Camera-type eye (tissue), 1 donor: ENCODE measurements around the gene MAMSTR. TPM values are rescaled to one million over a fixed set of nuclear protein-coding genes. Genes with fewer than 3 reads are reported as not detected.

Experiments
- total RNA-seq: library from RNA; depleted of rRNA; stranded (reverse); fragments of >200 nt; gene quantifications from one replicate; pipeline ENCODE4 v1.2.3, GENCODE V29; 2014

The MAMSTR gene, protein sequence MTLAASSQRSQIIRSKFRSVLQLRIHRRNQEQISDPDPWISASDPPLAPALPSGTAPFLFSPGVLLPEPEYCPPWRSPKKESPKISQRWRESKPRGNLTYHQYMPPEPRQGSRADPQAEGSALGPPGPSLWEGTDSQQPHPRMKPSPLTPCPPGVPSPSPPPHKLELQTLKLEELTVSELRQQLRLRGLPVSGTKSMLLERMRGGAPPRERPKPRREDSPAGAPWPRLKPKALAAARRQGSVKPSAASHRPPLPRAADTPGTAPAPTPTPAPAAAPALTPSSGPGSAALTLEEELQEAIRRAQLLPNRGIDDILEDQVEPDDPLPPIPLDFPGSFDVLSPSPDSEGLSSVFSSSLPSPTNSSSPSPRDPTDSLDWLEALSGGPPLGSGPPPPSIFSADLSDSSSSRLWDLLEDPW
- total RNA-seq: 4.2 TPM

DNA sequence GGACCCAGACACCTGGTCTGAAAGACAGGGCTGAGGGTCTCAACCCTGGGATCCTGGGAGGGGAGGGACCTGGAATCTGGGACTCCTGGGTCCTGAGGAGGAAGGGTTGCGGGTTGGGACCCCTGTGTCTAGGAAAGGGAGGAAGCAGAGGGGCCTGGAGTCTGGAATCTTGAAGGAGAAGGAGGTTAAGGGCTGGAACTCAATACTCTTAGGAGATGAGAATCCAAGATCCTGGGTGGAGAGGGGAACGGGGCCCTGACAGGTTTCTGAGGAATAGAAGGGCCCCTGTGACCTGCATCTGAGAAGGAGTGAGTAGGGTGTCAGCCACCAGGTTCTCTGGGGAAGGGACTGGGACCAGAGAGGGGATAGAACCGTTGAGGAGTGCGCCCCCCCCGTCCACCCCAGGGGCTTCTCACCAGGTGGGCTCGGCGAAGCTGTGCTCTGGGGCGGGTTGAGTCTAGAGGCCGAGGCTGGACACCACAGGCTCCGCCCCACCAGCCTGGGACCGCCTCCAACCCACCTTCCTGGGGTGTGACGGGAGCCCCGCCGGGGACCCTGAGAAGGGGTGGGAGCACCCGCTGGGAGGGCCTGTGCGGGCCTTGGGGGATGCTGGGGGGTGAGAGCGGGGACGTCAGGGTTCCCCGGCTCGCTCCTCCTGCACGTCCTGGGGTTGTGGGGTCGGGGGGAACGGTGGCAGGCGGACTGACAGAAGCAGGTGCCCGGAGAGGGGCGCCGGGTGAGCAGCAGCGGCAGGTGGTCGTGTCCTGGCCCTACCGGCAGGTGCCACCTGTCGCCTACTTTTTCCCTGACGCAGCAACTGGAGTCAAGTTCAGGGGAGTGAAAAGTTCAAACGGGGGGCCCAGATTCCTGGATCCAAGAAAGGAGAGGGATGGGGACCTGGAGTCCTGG is at the start of gene MAMSTR:
MAMSTR (minus strand) TSS at position 463 of the 909 bp plus-strand sequence. CDS start 694 bp downstream, outside the sequence.

DNA sequence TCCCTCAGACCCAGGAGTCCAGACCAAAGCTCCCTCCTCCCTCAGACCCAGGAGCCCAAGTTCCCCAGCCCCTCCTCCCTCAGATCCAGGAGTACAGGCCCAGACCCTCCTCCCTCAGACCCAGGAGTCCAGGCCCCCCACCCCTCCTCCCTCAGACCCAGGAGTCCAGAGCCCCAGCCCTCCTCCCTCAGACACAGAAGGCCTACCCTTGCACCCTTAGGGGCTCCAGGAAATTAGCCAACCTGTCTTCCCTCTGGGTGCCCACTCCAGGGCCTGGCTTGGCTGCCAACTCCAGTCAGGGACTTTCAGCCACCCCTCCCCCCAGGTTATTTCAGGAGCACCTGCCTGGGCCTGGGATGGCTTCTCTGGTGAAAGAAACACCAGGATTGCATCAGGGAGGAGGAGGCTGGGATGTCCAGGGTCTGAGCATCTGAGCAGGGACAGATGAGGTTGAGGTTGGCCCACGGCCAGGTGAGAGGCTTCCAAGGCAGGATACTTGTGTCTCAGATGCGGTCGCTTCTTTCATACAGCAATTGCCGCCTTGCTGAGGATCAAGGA is 35.6 kb upstream of the MAMSTR start, which contains the start of gene FGF21:
FGF21 (plus strand) TSS at position 441 of the 558 bp plus-strand sequence. CDS start 713 bp downstream, outside the sequence.

DNA sequence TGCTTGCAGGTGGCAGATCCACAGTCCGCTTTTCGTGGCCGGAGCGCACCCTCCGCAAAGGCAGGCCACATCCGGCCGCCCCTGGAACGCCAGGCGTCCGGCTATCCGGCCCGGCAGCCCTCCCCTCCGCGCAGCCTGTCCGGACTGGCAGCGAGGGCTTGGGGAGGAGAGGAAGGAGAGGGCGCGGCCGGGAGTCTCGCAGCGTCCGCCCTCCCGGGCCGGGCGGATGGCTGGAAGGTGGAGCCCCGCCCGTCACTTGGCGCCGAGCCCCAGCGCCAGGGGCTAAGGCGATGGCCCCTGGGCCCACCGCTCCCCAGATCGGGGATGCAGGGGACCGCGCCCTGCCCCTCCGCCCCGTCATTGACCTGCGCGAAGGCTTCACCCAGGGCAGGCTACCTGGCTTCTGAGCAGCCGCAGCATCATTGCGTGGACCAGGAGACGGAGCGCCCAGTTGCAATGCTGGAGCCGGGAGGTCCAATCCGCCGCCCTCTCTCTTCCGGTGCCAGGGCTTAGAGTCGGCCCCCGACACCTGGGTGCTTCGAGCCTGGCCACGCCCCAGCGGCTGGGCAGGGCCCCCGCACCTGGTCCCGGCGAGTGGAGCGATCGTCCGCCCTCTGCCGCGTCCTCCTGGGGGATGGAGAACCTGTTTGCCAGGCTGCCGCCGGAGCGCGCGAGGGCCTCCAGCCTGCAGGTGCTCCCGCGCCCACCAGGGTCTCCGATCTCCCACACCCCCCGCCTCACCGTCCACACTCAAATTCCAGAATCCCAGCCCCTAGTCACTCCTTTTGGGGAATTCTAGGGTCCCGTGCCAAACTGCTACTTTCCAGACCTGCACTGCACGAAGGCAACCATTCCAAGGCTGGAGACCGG is 33.2 kb upstream of the MAMSTR start, which contains the start of gene FUT1:
FUT1 (minus strand) TSS at position 146 of the 870 bp plus-strand sequence. CDS start 1,360 bp downstream, outside the sequence.

DNA sequence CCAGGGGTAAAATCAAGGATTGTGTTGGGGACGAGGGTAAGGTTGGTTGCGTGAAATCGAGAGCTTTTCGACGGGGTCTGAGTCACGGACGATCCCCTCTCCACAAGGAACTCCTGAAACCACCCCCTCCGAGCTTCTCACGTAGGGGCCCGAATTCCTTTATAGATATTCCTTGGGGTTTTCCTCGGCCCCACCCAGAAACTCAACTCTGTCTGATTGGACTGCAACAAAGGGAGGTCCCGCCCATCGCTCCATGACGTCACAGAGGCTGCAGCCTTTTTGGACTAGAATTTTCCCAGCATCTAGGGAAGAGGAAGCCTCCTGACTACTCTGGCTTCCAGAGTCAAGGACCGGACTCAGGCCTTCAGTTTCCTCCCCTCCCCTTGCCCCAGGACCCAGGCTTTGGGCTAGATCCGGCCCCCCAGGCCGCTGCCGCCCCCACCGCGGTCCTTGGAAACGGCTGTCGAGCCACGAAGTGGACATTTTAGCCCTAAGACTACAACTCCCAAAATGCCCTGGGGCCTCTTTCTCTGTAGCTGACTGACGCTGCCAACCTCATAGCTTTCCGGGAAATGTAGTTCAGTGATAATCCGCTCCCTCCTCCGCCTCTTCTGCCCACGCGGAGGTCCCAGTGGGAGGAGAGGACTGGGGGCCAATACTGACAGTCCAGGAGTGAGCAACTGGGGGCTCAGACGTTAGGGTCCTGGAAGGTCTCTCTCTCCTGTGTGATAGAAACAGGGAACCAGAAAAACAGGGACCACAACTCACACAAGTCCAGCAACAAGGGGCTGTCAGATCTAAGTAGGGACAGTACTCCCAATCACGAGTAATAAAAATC is 27.4 kb upstream of the MAMSTR start, which contains the start of gene IZUMO1:
IZUMO1 (minus strand) TSS at position 172 of the 838 bp plus-strand sequence. CDS start 1,050 bp downstream, outside the sequence.

DNA sequence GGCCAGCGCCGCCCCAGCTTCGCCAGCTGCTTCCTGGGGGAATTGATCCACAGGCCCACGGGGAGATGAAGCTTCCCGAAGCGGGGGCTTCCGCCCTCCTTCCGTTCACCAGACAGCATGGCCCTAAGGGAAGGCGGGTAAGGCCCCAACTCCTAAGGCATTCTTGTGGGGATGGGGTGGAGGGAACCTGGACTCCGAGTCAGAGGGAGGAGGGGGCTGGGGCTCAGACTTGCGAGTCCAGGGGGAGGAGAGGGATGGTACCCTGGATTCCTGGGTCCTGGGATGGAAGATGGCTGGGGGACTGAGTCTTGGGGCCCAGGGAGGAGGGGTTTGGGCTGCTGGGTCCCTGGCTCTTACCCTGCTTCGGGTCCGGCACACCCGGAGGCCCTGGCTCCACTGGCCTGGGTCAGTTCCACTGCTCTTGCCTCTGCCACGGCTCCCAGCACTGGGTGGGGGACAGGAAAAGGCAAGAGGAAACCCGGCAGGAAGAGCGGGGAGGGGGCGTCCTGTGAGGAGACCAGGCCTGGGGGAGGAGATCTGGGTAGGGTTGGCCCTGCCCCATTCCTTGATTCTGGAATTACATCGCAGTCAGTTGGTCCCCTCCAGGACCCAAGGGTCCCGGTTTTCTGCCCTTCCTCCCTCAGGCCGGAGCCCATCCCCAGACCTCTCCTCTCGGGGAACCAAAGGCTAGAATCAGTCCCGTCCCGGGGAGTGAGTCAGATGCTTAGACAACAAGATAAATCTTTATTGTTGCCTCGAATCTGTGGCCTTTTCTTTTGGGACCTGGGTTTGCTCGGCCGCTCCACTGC is 20.8 kb upstream of the MAMSTR start, which contains the start of gene RASIP1:
RASIP1 (minus strand) TSS at position 447 of the 809 bp plus-strand sequence; CDS start at position 119, 328 bp downstream.

DNA sequence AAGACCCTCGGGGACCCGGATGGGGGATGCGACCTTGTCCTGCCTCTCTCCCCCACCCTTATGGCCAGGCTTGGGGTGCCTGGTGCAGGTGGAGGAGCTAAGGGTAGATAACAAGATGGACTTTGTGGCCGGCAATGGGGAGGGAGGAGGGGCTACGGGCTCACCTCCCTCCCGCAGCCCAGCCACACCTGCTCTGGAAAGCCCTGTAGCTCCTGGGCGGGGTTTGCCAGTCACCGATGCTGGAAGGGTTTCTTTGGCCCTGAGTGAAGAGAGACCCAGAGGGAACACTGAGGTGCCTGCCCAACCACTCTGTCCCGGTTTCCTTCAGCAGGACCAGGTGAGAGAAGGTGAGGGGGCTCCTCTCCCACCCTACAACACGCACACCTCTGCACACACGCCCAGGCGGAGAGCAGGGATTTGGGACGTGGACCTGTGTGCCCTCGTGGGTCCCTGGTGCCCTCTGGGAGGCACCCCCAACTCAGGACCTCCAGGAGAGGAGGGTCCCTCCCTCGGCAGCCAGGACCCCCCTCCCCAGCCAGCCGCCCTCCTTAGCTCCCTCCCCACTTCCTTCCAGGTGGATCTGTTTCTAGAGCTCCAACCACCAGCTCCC is 23.7 kb downstream of the MAMSTR start, which contains the start of gene FUT2:
FUT2 (plus strand) TSS at position 229 of the 610 bp plus-strand sequence. CDS start 6,986 bp downstream, outside the sequence.

DNA sequence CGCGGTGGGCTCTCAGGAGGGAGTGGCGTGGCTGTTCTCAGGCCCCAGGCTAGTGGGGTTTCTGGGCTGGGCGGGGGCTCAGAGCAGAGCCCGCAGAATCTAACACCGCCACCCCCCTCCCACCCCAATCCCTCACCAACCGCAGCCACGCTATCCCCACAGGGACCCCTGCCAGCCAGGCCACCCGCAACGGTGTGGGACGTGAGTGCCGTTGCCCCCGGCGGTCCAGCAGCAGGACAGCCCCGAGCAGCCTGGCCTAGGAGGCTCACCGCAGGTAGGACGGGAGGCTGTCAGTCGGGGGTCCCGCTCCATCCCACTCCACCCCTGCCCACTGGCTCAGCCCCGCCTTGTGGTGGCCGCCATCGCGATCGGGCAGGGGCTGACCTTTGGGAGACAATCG is 46.5 kb downstream of the MAMSTR start, which contains the start of gene NTN5:
NTN5 (minus strand) TSS at position 24 of the 400 bp plus-strand sequence. CDS start 2,031 bp downstream, outside the sequence.

Other genes starting within 250 kb of the MAMSTR start
- gene LMTK3, start 207.9 kb downstream of the MAMSTR start, total RNA-seq: 6.1 TPM
- gene SULT2B1, start 167.6 kb downstream of the MAMSTR start, total RNA-seq: 1.1 TPM
- gene SPACA4, start 113.0 kb downstream of the MAMSTR start, total RNA-seq: not detected
- gene FAM83E, start 104.6 kb downstream of the MAMSTR start, total RNA-seq: 1.4 TPM
- gene RPL18, start 100.5 kb downstream of the MAMSTR start, total RNA-seq: 1,106 TPM
- 12.5 TPM for gene SPHK2, start 100.2 kb downstream of the MAMSTR start, total RNA-seq
- gene DBP, start 82.3 kb downstream of the MAMSTR start, total RNA-seq: 26.7 TPM
- gene CA11, start 73.5 kb downstream of the MAMSTR start, total RNA-seq: 6.4 TPM
- 1.6 TPM for gene NTN5, start 46.7 kb downstream of the MAMSTR start, total RNA-seq
- 0.44 TPM for gene FUT2, start 23.8 kb downstream of the MAMSTR start, total RNA-seq
- gene RASIP1, start 20.9 kb upstream of the MAMSTR start, total RNA-seq: 11.4 TPM
- not detected for gene IZUMO1, start 27.2 kb upstream of the MAMSTR start, total RNA-seq
- gene FUT1, start 32.9 kb upstream of the MAMSTR start, total RNA-seq: 1.9 TPM
- gene FGF21, start 35.8 kb upstream of the MAMSTR start, total RNA-seq: not detected
- gene BCAT2, start 91.3 kb upstream of the MAMSTR start, total RNA-seq: 27.3 TPM
- gene HSD17B14, start 116.8 kb upstream of the MAMSTR start, total RNA-seq: 13.8 TPM
- 10.8 TPM for gene PLEKHA4, start 148.9 kb upstream of the MAMSTR start, total RNA-seq
- gene PPP1R15A, start 152.7 kb upstream of the MAMSTR start, total RNA-seq: 42.4 TPM
- gene TULP2, start 179.0 kb upstream of the MAMSTR start, total RNA-seq: 0.22 TPM
- 153 TPM for gene NUCB1, start 180.6 kb upstream of the MAMSTR start, total RNA-seq
- gene DHDH, start 214.0 kb upstream of the MAMSTR start, total RNA-seq: not detected
- 24.8 TPM for gene BAX, start 235.2 kb upstream of the MAMSTR start, total RNA-seq
- gene FTL, start 245.6 kb upstream of the MAMSTR start, total RNA-seq: 1,146 TPM